CD4-positive, alpha-beta T cell treated with Interferon gamma for 1 hour (primary cell): ENCODE results near the gene ACER3.
"Not testable (repeated sequence)": the region's sequence is repeated elsewhere in the genome, so short reads cannot be mapped to it uniquely, and the experiment has no call there.

Source experiments
- DNase-seq: peaks from one replicate; pipeline ENCODE4 v3.0.0-alpha.2; 2020

The ACER3 gene

GRCh38 chr11:76939219-76939631, 78.5 kb downstream of the ACER3 start:
- no peak for DNase-seq

GRCh38 chr11:76944225-76944624, 83.5 kb downstream of the ACER3 start:
- DNase-seq, result no peak

- no peak for DNase-seq
Observed at GRCh38 chr11:76946223-76946622, 85.5 kb downstream of the ACER3 start.

GRCh38 chr11:76947190-76947589, 86.5 kb downstream of the ACER3 start:
- no peak for DNase-seq

- no peak for DNase-seq
Observed at GRCh38 chr11:76947800-76948199, 87.1 kb downstream of the ACER3 start.

GRCh38 chr11:76955459-76956114, 94.9 kb downstream of the ACER3 start:
- no peak for DNase-seq

- DNase-seq, result no peak
Observed at GRCh38 chr11:76962583-76963416, 102.1 kb downstream of the ACER3 start.

GRCh38 chr11:76963417-76964168, 102.9 kb downstream of the ACER3 start:
- DNase-seq, result not testable (repeated sequence)

GRCh38 chr11:76972051-76972450, 111.3 kb downstream of the ACER3 start:
- DNase-seq, result no peak

GRCh38 chr11:76974179-76974891, 113.6 kb downstream of the ACER3 start:
- no peak for DNase-seq

- DNase-seq, result no peak
Observed at GRCh38 chr11:76975513-76975912, 114.8 kb downstream of the ACER3 start.

GRCh38 chr11:76977791-76978190, 117.1 kb downstream of the ACER3 start:
- DNase-seq, result no peak

- no peak for DNase-seq
Observed at GRCh38 chr11:76978239-76978638, 117.5 kb downstream of the ACER3 start.

- no peak for DNase-seq
Observed at GRCh38 chr11:76978818-76979217, 118.1 kb downstream of the ACER3 start.

- DNase-seq, result no peak
Observed at GRCh38 chr11:76980196-76980595, 119.5 kb downstream of the ACER3 start.

- no peak for DNase-seq
Observed at GRCh38 chr11:76984743-76985142, 124.0 kb downstream of the ACER3 start.

- DNase-seq, result no peak
Observed at GRCh38 chr11:76987203-76987602, 126.5 kb downstream of the ACER3 start.

GRCh38 chr11:76990628-76991027, 129.9 kb downstream of the ACER3 start:
- no peak for DNase-seq

GRCh38 chr11:76995081-76995576, 134.4 kb downstream of the ACER3 start:
- no peak for DNase-seq

GRCh38 chr11:76997512-76997911, 136.8 kb downstream of the ACER3 start:
- no peak for DNase-seq

GRCh38 chr11:76999597-76999996, 138.9 kb downstream of the ACER3 start:
- DNase-seq, result no peak

- DNase-seq, result no peak
Observed at GRCh38 chr11:77001613-77002012, 140.9 kb downstream of the ACER3 start.

GRCh38 chr11:77002776-77003175, 142.1 kb downstream of the ACER3 start:
- DNase-seq, result no peak
